ENCODE data around the gene GPR156. TPM values are rescaled to one million over a fixed set of nuclear protein-coding genes. Genes with fewer than 3 reads are reported as not detected.

GPR156 gene
- total RNA-seq, 2 donors from 2014 or later, result 0.24 TPM; not detected in 1

DNA sequence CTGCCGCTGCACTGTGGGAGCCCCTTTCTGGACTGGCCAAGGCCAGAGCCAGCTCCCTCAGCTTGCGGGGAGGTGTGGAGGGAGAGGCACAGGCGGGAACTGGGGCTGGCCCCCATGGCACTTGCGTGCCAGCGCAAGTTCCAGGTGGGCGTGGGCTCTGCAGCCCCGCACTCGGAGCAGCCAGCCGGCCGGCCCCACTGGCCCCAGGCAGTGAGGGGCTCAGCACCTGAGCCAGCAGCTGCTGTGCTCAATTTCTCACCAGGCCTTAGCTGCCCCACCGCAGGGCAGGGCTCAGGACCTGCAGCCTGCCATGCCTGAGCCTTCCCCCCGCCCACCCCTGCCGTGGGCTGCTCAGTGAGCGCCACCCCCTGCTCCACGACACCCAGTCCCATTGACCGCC, 4.6 kb upstream of the GPR156 start:
- no peaks in the 10 kb centered on the region for H3K36me3 Mint-ChIP-seq (ENCODE audit: low read depth)
- H3K27ac Mint-ChIP-seq, result no peak overlapping the region
- peaks cover 6% of the 10 kb centered on the region for H3K4me1 Mint-ChIP-seq
- no peak for ATAC-seq (replicated peaks)
- H3K9me3 Mint-ChIP-seq, result peaks cover 11% of the 10 kb centered on the region
- peaks cover 45% of the 10 kb centered on the region for H3K27me3 Mint-ChIP-seq
- H3K4me3 Mint-ChIP-seq, result no peak overlapping the region

DNA sequence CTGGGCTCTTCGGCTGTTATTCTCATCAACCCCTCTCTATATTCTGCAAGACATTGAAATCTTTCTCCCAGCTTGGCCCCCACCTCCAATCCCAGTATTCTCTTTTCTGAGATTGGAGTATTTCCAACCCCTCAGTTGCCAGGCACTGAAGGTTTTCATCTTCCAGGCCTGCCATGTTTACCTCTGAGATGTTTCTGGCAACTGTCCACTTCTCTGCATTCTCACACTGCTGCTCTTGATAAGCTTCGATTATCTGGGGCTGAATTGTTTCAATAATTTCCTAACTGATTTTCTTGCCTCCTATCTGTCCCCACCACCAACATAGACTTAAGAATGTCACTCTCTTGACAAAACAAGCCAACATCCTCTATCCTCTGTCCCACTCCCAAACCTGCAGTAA, 1.4 kb upstream of the GPR156 start:
- H3K9me3 Mint-ChIP-seq, result peaks cover under 1% of the 10 kb centered on the region
- ATAC-seq (replicated peaks), result no peak
- H3K4me3 Mint-ChIP-seq, result no peak overlapping the region
- no peaks in the 10 kb centered on the region for H3K36me3 Mint-ChIP-seq (ENCODE audit: low read depth)
- no peak overlapping the region for H3K27ac Mint-ChIP-seq
- H3K27me3 Mint-ChIP-seq, result peaks cover 48% of the 10 kb centered on the region
- peaks cover 6% of the 10 kb centered on the region for H3K4me1 Mint-ChIP-seq

DNA sequence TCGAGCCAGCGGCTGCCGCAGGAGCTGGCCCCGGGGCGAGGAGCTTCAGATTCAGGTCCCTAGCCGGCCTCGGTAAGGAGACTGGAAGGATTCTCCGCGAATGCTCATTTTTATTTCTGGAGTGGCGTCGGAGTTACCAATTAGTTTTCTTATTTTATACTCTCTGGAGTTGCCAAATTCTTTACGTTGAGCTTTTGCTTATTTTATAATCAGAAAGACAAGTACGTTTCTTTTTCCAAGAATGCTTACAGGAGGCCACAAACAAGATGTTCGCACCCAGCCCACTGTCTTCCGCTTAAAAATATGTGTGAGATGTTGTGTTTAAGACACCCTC, 453 bp upstream of the GPR156 start:
- no peak overlapping the region for H3K27ac Mint-ChIP-seq
- no peaks in the 10 kb centered on the region for H3K36me3 Mint-ChIP-seq (ENCODE audit: low read depth)
- peaks cover 55% of the 10 kb centered on the region for H3K27me3 Mint-ChIP-seq
- no peaks in the 10 kb centered on the region for H3K9me3 Mint-ChIP-seq
- peaks cover 6% of the 10 kb centered on the region for H3K4me1 Mint-ChIP-seq
- no peak for ATAC-seq (replicated peaks)
- no peak overlapping the region for H3K4me3 Mint-ChIP-seq

DNA sequence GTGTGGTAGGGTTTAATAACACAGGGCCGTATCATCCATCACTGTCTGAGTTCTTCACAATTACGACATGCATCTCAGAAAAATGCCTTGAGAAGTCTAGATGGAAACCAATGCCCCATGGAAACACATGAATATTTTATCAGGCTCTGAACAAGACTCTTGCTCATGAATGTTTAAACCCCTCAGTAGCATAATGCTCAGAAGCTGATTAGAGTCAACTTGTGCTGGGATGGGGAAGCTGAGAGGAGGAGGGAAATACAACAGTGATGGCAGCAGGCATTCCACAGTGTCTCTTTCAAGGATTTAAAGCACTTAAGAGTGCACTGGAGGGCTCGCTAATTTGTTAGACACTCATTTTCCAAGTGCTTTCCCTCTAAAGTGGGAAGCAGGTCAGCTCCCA, 3.8 kb downstream of the GPR156 start:
- ATAC-seq (replicated peaks), result no peak
- H3K9me3 Mint-ChIP-seq, result no peaks in the 10 kb centered on the region
- H3K27me3 Mint-ChIP-seq, result peaks cover 54% of the 10 kb centered on the region
- H3K36me3 Mint-ChIP-seq (ENCODE audit: low read depth), result no peaks in the 10 kb centered on the region
- H3K4me3 Mint-ChIP-seq, result no peak overlapping the region
- H3K27ac Mint-ChIP-seq, result no peak overlapping the region
- no peaks in the 10 kb centered on the region for H3K4me1 Mint-ChIP-seq

DNA sequence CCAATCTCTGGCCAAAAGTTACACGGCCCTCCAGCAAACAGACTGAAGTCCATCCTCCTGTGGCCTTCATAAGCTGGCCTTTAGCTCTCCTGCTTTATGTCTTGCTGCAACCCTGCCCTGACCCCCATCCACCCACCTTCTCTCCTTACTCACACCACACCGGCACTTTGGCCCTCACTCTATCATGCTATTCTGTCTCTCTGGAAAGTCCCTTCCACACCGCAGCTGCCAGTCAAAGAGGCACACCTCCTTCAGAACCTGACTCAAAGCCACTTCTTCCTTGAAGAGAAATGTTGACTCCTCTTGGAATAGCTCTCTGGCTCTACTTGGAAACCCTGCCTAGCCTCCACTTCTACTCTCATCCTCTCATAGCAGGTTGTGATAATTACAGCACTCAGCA, 4.5 kb downstream of the GPR156 start:
- Mint-ChIP-seq H3K27me3 (peaks cover 52% of the 10 kb centered on the region), H3K4me3 (no peak overlapping the region), H3K9me3 (no peaks in the 10 kb centered on the region)

DNA sequence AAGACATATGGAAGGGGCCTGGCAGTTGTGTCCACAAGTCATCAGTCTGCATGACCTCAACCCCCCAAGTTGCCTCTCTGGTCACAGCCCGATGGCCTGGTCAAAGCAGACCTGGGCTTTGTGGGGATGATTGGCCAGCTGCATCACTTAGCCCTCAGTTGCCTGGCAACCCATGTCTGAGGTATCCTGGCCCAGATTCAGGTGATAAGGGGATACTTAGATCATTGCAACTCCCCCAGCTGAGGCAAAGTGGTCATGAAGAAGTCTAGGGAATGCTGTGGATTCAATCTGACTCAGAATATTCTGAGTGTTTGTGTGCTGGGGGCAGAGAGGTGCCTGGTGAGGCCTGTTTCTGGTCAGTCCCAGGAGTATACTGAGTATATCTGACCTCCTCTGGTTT, 5.0 kb downstream of the GPR156 start:
- no peaks in the 10 kb centered on the region for H3K36me3 Mint-ChIP-seq (ENCODE audit: low read depth)
- H3K9me3 Mint-ChIP-seq, result no peaks in the 10 kb centered on the region
- no peaks in the 10 kb centered on the region for H3K4me1 Mint-ChIP-seq
- H3K27me3 Mint-ChIP-seq, result peaks cover 51% of the 10 kb centered on the region
- no peak overlapping the region for H3K4me3 Mint-ChIP-seq
- no peak overlapping the region for H3K27ac Mint-ChIP-seq
- ATAC-seq (replicated peaks), result no peak

More for the DNA sequence above, 4.5 kb downstream of the GPR156 start:
- no peak overlapping the region for H3K27ac Mint-ChIP-seq
- no peak for ATAC-seq (replicated peaks)
- H3K36me3 Mint-ChIP-seq (ENCODE audit: low read depth), result no peaks in the 10 kb centered on the region
- no peaks in the 10 kb centered on the region for H3K4me1 Mint-ChIP-seq

DNA sequence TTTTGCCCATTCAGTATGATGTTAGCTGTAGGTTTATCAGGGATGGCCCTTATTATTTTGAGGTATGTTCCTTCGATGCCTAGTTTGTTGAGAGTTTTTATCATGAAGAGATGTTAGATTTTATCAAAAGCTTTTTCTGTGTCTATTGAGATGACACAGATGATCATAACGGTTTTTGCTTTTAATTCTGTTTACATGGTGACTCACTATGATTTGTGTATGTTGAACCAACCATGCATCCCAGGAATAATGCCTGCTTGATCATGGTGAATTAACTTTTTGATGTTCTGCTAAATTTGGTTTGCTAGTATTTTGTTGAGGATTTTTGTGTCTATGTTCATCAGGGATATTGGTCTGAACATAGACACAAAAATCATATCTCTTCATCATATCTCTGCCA, 8.3 kb downstream of the GPR156 start:
- no peak for ATAC-seq (replicated peaks)
- Mint-ChIP-seq H3K4me1 (no peaks in the 10 kb centered on the region), H3K27me3 (peaks cover 35% of the 10 kb centered on the region), H3K9me3 (no peaks in the 10 kb centered on the region), H3K27ac (no peak overlapping the region), H3K36me3 (ENCODE audit: low read depth) (no peaks in the 10 kb centered on the region), H3K4me3 (no peak overlapping the region)

DNA sequence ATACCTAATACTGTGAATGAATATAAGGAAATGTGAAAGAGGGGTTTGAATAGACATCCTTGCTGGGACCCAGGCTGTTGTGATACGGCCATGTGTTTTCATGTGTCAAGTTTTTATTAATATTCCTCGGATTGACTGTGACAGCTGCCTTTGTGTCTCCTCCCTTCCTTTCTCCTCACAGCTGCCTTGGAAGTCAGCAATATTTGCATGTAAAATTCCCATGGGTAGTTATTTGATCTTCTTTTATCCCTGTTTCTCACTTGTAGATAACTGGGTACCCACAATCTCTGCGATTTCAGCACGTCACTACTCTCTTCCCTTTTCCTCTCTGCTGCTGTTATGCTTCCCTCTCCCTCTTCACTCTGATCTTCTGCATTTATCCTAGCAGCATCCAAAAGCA, 9.4 kb downstream of the GPR156 start:
- no peak for ATAC-seq (replicated peaks)
- H3K4me3 Mint-ChIP-seq, result no peak overlapping the region
- no peaks in the 10 kb centered on the region for H3K9me3 Mint-ChIP-seq
- no peak overlapping the region for H3K27ac Mint-ChIP-seq
- H3K27me3 Mint-ChIP-seq, result peaks cover 30% of the 10 kb centered on the region
- no peaks in the 10 kb centered on the region for H3K36me3 Mint-ChIP-seq (ENCODE audit: low read depth)
- H3K4me1 Mint-ChIP-seq, result no peaks in the 10 kb centered on the region

DNA sequence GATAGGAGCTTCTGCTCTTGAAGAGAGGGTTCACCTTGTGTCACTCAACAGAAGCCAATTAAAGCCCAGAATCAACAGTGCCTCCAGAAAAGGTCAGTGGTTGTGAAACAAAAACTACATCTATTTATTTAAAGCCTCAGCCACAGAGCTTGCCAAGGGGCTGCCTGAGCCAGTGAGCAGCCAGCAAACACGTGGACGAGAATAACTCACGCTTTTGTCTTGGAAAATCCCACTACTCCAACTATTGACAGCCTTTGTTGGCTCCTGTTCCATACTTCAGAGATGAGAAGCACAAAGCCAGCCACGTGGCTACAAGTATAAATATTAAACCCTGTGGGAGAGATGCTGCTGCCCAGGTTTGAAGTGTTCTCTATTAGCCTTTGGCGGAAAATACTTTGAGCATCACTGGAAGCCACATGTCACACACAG, 10.3 kb downstream of the GPR156 start:
- H3K27me3 Mint-ChIP-seq, result peaks cover 29% of the 10 kb centered on the region
- H3K4me1 Mint-ChIP-seq, result no peaks in the 10 kb centered on the region
- H3K36me3 Mint-ChIP-seq (ENCODE audit: low read depth), result no peaks in the 10 kb centered on the region
- no peaks in the 10 kb centered on the region for H3K9me3 Mint-ChIP-seq
- H3K4me3 Mint-ChIP-seq, result no peak overlapping the region
- H3K27ac Mint-ChIP-seq, result no peak overlapping the region
- no peak for ATAC-seq (replicated peaks)

DNA sequence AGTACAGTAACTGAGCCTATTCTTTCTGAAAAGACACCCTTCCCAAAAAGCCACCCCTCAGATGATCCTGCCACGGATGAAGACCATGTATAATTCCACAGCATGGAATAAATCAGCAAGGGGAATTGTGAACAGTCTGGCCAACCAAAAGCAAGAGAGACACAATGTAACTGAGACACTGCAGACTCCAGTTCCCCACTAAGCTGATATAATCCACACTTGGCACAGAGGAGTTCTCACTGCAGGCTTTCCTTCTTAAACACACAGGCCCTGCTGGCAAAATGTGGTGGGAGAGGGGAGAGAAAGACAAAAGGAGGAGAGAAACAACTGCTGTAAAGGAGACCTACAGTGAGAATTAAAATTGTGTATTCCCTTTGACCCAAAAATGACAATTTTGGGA, 12.7 kb downstream of the GPR156 start:
- no peak for ATAC-seq (replicated peaks)
- H3K27ac Mint-ChIP-seq, result no peak overlapping the region
- H3K4me1 Mint-ChIP-seq, result no peaks in the 10 kb centered on the region
- H3K4me3 Mint-ChIP-seq, result no peak overlapping the region
- H3K27me3 Mint-ChIP-seq, result peaks cover 19% of the 10 kb centered on the region
- H3K9me3 Mint-ChIP-seq, result no peaks in the 10 kb centered on the region
- H3K36me3 Mint-ChIP-seq (ENCODE audit: low read depth), result no peaks in the 10 kb centered on the region

DNA sequence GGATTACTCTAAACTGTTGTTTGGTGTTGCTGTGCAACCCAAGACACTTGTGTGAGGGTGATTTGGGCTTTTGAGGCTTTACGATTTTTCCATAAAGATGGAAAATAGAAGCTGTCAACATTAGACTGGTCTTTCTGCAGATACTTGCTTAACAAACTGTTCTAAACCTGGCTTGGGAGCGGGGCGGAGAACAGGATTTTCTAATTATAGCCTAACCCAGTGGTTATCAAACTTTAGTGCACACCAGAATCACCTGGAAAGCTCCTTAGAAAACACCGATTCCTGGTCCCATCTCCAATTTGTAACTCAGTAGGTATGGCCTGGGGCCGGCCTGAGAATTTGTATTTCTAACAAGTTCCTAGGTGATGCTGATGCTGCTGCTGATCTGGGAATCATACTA, 19.0 kb downstream of the GPR156 start:
- ATAC-seq (replicated peaks), result no peak
- no peak overlapping the region for H3K27ac Mint-ChIP-seq
- H3K4me1 Mint-ChIP-seq, result no peaks in the 10 kb centered on the region
- H3K36me3 Mint-ChIP-seq (ENCODE audit: low read depth), result no peaks in the 10 kb centered on the region
- H3K9me3 Mint-ChIP-seq, result no peaks in the 10 kb centered on the region
- H3K27me3 Mint-ChIP-seq, result peaks cover 12% of the 10 kb centered on the region
- H3K4me3 Mint-ChIP-seq, result no peak overlapping the region

DNA sequence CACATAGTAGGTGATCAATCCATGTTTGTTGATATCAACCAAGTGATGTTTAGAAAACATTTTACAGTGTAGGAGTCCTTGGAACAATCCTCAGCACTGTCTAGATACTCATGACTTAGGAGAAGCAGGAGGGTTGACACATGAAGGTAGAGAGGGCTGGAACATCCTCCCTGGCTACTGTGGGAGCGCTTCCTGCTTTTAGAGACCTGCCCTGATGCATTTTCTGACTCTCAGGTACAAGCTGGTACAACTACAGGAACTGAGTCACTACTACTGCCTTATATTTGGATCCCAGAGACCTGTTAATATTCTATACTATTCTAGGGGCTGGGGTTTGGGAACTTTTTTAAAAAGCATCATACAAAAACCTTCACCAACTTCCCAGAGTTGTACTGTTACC, 20.1 kb downstream of the GPR156 start:
- H3K36me3 Mint-ChIP-seq (ENCODE audit: low read depth), result no peaks in the 10 kb centered on the region
- ATAC-seq (replicated peaks), result no peak

DNA sequence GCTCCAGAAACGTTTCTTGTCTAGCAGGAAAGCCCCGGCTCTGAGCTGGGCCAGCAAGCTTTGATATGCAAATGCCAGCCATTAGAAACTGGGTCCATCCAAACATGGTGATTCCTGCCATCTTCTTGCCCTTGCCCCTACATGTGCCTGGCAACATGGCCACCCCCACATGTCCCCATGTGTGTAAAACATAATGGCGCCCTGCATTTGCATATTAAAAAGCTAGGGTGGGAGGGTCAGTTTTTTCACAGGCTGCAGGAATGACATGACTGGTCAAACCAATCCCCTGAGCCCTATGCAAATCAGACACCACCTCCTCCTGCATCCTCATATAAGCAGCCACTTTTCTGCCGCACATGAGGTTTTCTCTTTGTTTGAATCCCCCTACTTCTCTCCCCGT, 21.2 kb downstream of the GPR156 start:
- Mint-ChIP-seq H3K4me3 (no peak overlapping the region), H3K4me1 (no peaks in the 10 kb centered on the region), H3K36me3 (ENCODE audit: low read depth) (no peaks in the 10 kb centered on the region), H3K27me3 (peaks cover 12% of the 10 kb centered on the region), H3K27ac (no peak overlapping the region), H3K9me3 (no peaks in the 10 kb centered on the region)
- no peak for ATAC-seq (replicated peaks)

More for the DNA sequence above, 20.1 kb downstream of the GPR156 start:
- Mint-ChIP-seq H3K4me3 (no peak overlapping the region), H3K27ac (no peak overlapping the region), H3K27me3 (peaks cover 12% of the 10 kb centered on the region), H3K9me3 (no peaks in the 10 kb centered on the region), H3K4me1 (no peaks in the 10 kb centered on the region)

DNA sequence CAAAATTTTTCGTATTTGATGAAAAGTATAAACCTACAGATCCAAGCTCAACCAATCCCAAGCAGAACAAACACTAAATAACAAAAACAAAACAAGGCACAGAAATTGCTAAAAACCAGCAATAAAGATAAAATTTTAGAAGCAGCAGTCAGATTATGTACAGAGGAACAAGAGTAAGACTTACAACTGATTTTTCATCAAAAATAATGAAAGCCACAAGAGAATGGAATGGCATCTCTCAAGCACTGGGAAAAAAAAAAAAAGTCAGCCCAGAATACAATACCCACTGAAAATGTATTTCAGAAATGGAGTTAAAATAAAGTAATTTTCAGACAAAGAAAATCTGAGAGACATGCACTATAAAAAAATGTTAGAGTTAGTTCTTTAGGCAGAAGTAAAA, 27.0 kb downstream of the GPR156 start:
- Mint-ChIP-seq H3K27me3 (peaks cover 7% of the 10 kb centered on the region), H3K36me3 (ENCODE audit: low read depth) (no peaks in the 10 kb centered on the region), H3K4me1 (no peaks in the 10 kb centered on the region), H3K9me3 (no peaks in the 10 kb centered on the region), H3K4me3 (no peak overlapping the region), H3K27ac (no peak overlapping the region)
- no peak for ATAC-seq (replicated peaks)

DNA sequence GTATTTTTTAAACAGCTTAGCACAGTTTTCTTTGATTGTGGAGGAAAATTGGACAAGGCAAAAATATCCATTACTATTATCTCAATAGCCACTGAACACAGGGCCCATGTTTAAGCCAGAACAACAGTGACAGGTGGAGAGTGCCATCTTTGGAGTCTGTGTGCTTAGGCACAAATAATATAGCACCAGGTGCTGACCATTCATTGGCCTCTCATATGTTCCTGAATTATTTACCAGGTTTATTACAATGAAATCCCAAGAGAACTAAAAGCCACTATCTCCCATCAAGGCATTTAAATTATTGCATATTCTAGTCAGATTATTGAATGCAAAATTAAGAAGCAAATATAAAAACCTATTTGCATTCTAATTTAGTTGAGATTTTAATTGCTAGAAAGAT, 39.6 kb downstream of the GPR156 start:
- Mint-ChIP-seq H3K36me3 (ENCODE audit: low read depth) (no peaks in the 10 kb centered on the region), H3K4me1 (no peaks in the 10 kb centered on the region), H3K27me3 (peaks cover 26% of the 10 kb centered on the region), H3K27ac (no peak overlapping the region), H3K4me3 (no peak overlapping the region), H3K9me3 (no peaks in the 10 kb centered on the region)
- ATAC-seq (replicated peaks), result no peak

DNA sequence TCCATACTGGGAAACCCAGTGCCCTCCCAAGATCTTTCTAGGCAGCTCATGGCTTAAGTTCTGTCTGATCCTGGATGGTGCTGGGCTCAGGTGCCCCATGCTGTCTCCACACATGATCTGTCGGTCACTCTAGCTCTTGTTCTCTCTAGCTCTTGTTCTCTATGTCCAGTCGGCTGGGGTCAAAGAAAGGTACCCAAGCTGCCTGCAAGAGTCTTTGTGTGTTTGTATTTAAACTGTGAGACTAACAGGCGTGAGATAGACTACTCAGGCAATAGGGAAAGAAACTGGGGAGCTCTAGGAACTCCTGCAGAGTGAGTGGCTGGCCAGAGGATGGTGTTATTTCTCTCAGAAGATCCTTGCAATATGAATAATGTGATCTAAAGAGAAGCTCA, 40.2 kb downstream of the GPR156 start:
- H3K4me1 Mint-ChIP-seq, result no peaks in the 10 kb centered on the region
- no peak for ATAC-seq (replicated peaks)
- H3K4me3 Mint-ChIP-seq, result no peak overlapping the region
- no peaks in the 10 kb centered on the region for H3K9me3 Mint-ChIP-seq
- H3K27me3 Mint-ChIP-seq, result peaks cover 27% of the 10 kb centered on the region
- H3K36me3 Mint-ChIP-seq (ENCODE audit: low read depth), result no peaks in the 10 kb centered on the region
- H3K27ac Mint-ChIP-seq, result no peak overlapping the region

All from activated T-helper 17 cell treated with anti-CD3 and anti-CD28 coated beads, Interleukin-2, amount 50 U/mL, for 72 hours (primary cell).